ENCODE measurements around the gene FYB1.

- TF ChIP-seq CTCF (conservative IDR thresholded peaks at IDR 0.05 in 1 of 2, IDR thresholded peaks at IDR 0.05 in 1 of 2; ENCODE audit: extremely low read depth in 1 of 2, insufficient read depth in 1 of 2, low read depth in 1 of 2, low read length in 2 of 2) (no peak), EZH2 (IDR thresholded peaks at IDR 0.05; ENCODE audit: borderline replicate concordance, low read length) (no peak)
These were observed 21.2 kb downstream of the FYB1 start for GRCh38 chr5:39198127-39198526.
